Endodermal cell (in vitro differentiated cells): ENCODE measurements around the gene NUFIP1. TPM values are rescaled to one million over a fixed set of nuclear protein-coding genes. Genes with fewer than 3 reads are reported as not detected.

Experiments used
- DNase-seq: peaks from one replicate; pipeline ENCODE4 v3.0.0-alpha.2; 2017
- H3K27ac ChIP-seq: 2 replicates; pipeline ENCODE4 v1.5.1; 2013; ENCODE audit warnings: mild to moderate bottlenecking, low read depth, low read length, moderate library complexity
- H3K27me3 ChIP-seq: 2 replicates; pipeline ENCODE4 v1.6.1; 2013; ENCODE audit warnings: mild to moderate bottlenecking, low read length, moderate library complexity; ENCODE audit not compliant: insufficient read depth, control insufficient read depth, poor library complexity, severe bottlenecking
- H3K36me3 ChIP-seq: 2 replicates; pipeline ENCODE4 v1.7.0; 2013; ENCODE audit warnings: mild to moderate bottlenecking, low read length, moderate library complexity; ENCODE audit not compliant: control insufficient read depth, insufficient read depth
- H3K4me1 ChIP-seq: one replicate; pipeline ENCODE4 v1.7.0; 2013; ENCODE audit warnings: low read length; ENCODE audit not compliant: control insufficient read depth, insufficient read depth
- H3K4me3 ChIP-seq: 2 replicates; pipeline ENCODE4 v1.5.1; 2013; ENCODE audit warnings: mild to moderate bottlenecking, low read length, moderate library complexity
- H3K9ac ChIP-seq: 2 replicates; pipeline ENCODE4 v1.6.1; 2013; ENCODE audit warnings: mild to moderate bottlenecking, low read length, moderate library complexity; ENCODE audit not compliant: poor library complexity, severe bottlenecking; ENCODE audit errors: extremely low read depth
- H3K9me3 ChIP-seq: 2 replicates; pipeline ENCODE4 v1.6.1; 2013; ENCODE audit warnings: mild to moderate bottlenecking, low read length, moderate library complexity; ENCODE audit not compliant: control insufficient read depth
- H3K27ac Mint-ChIP-seq: 2 replicates; pipeline ENCODE4 v1.8.0; 2020; ENCODE audit warnings: mixed read lengths
- H3K27me3 Mint-ChIP-seq: 2 replicates; pipeline ENCODE4 v1.8.0; 2021; ENCODE audit warnings: mild to moderate bottlenecking, mixed read lengths; ENCODE audit not compliant: insufficient read depth
- H3K36me3 Mint-ChIP-seq: 2 replicates; pipeline ENCODE4 v1.8.0; 2020; ENCODE audit warnings: low read depth, mixed read lengths
- H3K4me1 Mint-ChIP-seq: 2 replicates; pipeline ENCODE4 v1.8.0; 2020; ENCODE audit warnings: mixed read lengths
- H3K4me3 Mint-ChIP-seq: 2 replicates; pipeline ENCODE4 v1.8.0; 2020; ENCODE audit warnings: mild to moderate bottlenecking, moderate library complexity, mixed read lengths
- H3K9me3 Mint-ChIP-seq: 2 replicates; pipeline ENCODE4 v1.8.0; 2020; ENCODE audit warnings: mild to moderate bottlenecking, mixed read lengths
- WGBS, 2 experiments: methylation state at CpG; one replicate each; pipeline versions ENCODE4 v1.1.5 to v1.1.7; 2013; ENCODE audit warnings: missing lambda C conversion rate in 2 of 2, mixed read lengths in 1 of 2; ENCODE audit not compliant: insufficient coverage in 1 of 2, insufficient read length in 1 of 2; 5-methylcytosine and 5-hydroxymethylcytosine counted together
- total RNA-seq, 2 donors: library from RNA; stranded (reverse); fragmentation: NEBNext Ultra II Directional in 1 of 2; extraction: Animal tissue kit (Norgen Biotek cat#: 25700) in 1 of 2; gene quantifications; 2 replicates in 1 of 2; 3 replicates in 1 of 2; pipeline ENCODE4 v1.2.1, GENCODE V29; 2021
- TF ChIP-seq, protein P1 (sequence below): fragments of 200-600 bp; sonication (generic); conservative IDR thresholded peaks from 2 replicates; pipeline ENCODE4 v1.5.0; 2021; ENCODE audit warnings: antibody characterized with exemption, mild to moderate bottlenecking

The NUFIP1 gene
- total RNA-seq, 2 donors from 2014 or later: 11.0 to 13.9 TPM

DNA sequence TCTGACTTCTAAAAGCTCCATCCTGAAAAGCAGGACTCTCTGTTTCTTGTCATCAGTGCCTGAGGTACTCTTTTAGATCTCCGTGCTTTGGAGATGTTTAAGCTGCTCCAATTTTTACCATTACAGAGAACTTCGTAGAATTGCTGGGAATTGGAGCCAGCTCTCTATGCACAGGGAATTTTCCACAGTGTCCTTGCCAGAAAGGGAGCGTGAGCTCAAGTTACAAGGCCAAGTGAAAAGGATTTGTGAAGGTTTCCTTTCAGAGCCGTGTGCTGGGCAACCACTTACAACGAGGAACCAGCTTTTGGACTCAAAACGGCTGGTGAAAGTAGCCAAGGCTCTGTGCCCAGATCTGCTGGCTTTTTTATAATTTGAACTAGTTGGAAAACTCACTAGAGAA is 82.6 kb downstream of the NUFIP1 start:
- no peak for DNase-seq
- peaks cover 15% of the 10 kb centered on the region for H3K9me3 Mint-ChIP-seq
- TF ChIP-seq, protein P1, sequence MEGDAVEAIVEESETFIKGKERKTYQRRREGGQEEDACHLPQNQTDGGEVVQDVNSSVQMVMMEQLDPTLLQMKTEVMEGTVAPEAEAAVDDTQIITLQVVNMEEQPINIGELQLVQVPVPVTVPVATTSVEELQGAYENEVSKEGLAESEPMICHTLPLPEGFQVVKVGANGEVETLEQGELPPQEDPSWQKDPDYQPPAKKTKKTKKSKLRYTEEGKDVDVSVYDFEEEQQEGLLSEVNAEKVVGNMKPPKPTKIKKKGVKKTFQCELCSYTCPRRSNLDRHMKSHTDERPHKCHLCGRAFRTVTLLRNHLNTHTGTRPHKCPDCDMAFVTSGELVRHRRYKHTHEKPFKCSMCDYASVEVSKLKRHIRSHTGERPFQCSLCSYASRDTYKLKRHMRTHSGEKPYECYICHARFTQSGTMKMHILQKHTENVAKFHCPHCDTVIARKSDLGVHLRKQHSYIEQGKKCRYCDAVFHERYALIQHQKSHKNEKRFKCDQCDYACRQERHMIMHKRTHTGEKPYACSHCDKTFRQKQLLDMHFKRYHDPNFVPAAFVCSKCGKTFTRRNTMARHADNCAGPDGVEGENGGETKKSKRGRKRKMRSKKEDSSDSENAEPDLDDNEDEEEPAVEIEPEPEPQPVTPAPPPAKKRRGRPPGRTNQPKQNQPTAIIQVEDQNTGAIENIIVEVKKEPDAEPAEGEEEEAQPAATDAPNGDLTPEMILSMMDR: no peak
- H3K36me3 Mint-ChIP-seq: no peaks in the 10 kb centered on the region
- no peak overlapping the region for H3K27ac ChIP-seq
- H3K27me3 ChIP-seq: no peaks in the 10 kb centered on the region
- no peaks in the 10 kb centered on the region for H3K4me1 ChIP-seq
- WGBS, 2 experiments: 79 to 87% methylated on average over 6 of the region's 6 CpGs
- H3K4me3 ChIP-seq: no peak overlapping the region
- H3K4me1 Mint-ChIP-seq: peaks cover 6% of the 10 kb centered on the region
- H3K9ac ChIP-seq: no peak overlapping the region
- peaks cover 4% of the 10 kb centered on the region for H3K27me3 Mint-ChIP-seq
- H3K36me3 ChIP-seq: no peaks in the 10 kb centered on the region
- no peak overlapping the region for H3K27ac Mint-ChIP-seq
- peaks cover 11% of the 10 kb centered on the region for H3K9me3 ChIP-seq
- no peak overlapping the region for H3K4me3 Mint-ChIP-seq

DNA sequence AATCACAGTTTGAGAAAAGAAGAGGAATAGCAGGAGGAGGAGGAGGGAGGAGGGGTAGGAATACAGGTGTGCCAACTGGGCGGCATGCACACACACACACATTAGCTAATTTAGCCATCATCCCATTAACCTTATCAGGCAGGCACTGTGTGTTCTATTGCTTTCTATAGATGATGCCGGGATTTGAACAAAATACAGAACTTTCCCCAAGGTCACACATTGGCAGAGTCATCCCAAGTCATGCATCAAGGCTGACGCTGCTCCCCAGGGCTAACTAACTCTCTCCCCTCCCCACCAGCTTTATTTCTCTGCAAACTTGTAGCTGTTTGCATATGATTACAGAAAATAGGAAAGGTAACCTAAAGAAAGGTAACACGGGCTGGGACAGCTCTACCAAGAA is 83.0 kb downstream of the NUFIP1 start:
- Mint-ChIP-seq H3K9me3 (peaks cover 10% of the 10 kb centered on the region), H3K4me1 (peaks cover 6% of the 10 kb centered on the region), H3K36me3 (no peaks in the 10 kb centered on the region), H3K27ac (no peak overlapping the region), H3K4me3 (no peak overlapping the region), H3K27me3 (peaks cover 4% of the 10 kb centered on the region)
- 89 to 97% methylated on average over 3 to 4 of the region's 4 CpGs for WGBS, 2 experiments
- H3K27me3 ChIP-seq: no peaks in the 10 kb centered on the region
- H3K9me3 ChIP-seq: peaks cover 6% of the 10 kb centered on the region
- TF ChIP-seq, protein P1: no peak
- H3K4me3 ChIP-seq: no peak overlapping the region
- no peaks in the 10 kb centered on the region for H3K4me1 ChIP-seq
- H3K36me3 ChIP-seq: no peaks in the 10 kb centered on the region
- H3K27ac ChIP-seq: no peak overlapping the region
- no peak overlapping the region for H3K9ac ChIP-seq
- DNase-seq: no peak

DNA sequence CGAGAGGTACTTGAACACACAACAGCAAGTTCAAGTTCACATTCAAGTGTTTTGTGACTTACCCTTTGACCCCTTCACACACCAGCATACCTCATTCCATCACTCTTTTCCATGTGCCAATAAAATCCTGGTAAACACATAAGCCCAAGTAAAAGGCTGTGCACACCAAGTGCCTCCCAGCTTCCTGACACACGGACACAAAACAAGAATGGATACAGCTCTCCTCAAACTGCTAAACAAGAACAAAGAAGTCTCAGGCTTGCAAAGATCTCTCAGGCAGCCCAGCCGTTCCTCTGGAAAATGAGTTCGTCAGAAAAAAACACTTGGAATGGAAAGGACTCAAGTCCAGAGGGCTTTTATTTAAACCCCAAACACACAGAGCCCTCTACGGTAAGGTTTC is 83.7 kb downstream of the NUFIP1 start:
- Histone ChIP-seq H3K4me3 (no peak overlapping the region), H3K36me3 (no peaks in the 10 kb centered on the region), H3K27ac (peak overlapping the region; percentile 98), H3K4me1 (no peaks in the 10 kb centered on the region), H3K27me3 (no peaks in the 10 kb centered on the region), H3K9ac (no peak overlapping the region), H3K9me3 (no peaks in the 10 kb centered on the region)
- H3K36me3 Mint-ChIP-seq: no peaks in the 10 kb centered on the region
- H3K9me3 Mint-ChIP-seq: peaks cover 3% of the 10 kb centered on the region
- H3K4me1 Mint-ChIP-seq: peaks cover 6% of the 10 kb centered on the region
- H3K27me3 Mint-ChIP-seq: peaks cover under 1% of the 10 kb centered on the region
- TF ChIP-seq, protein P1: no peak
- no peak for DNase-seq
- WGBS, 2 experiments: 92 to 95% methylated on average over 4 to 5 of the region's 5 CpGs
- H3K4me3 Mint-ChIP-seq: no peak overlapping the region
- no peak overlapping the region for H3K27ac Mint-ChIP-seq
